Esophagus muscularis mucosa (tissue), 4 donors: ENCODE results near the gene ENPP4. TPM values are rescaled to one million over a fixed set of nuclear protein-coding genes. Genes with fewer than 3 reads are reported as not detected.
"Not testable (repeated sequence)": the region's sequence is repeated elsewhere in the genome, so short reads cannot be mapped to it uniquely, and the experiment has no call there.

ENCODE experiments used
- DNase-seq: peaks from one replicate; pipeline ENCODE4 v3.0.0-alpha.2; 2017; ENCODE audit errors: extremely low spot score
- H3K27ac ChIP-seq, 4 donors: fragments of 200-600 bp; sonication (generic); replicated peaks in 1 of 4; 1 replicate in 3 of 4; 2 replicates in 1 of 4; pipeline ENCODE4 v1.5.1; 2016 to 2019; ENCODE audit warnings: mild to moderate bottlenecking in 1 of 4
- H3K27me3 ChIP-seq, 4 donors: fragments of 200-600 bp; sonication (generic); one replicate each; pipeline versions ENCODE4 v1.5.1 to v1.6.0; 2016 to 2019
- H3K36me3 ChIP-seq, 4 donors: fragments of 200-600 bp; sonication (generic); one replicate each; pipeline ENCODE4 v1.5.1; 2016 to 2019
- H3K4me1 ChIP-seq, 4 donors: fragments of 200-600 bp; sonication (generic); one replicate each; pipeline ENCODE4 v1.5.1; 2016 to 2019
- H3K4me3 ChIP-seq, 4 donors: fragments of 200-600 bp; sonication (generic); 1 replicate in 2 of 4; 2 replicates in 2 of 4; pipeline ENCODE4 v1.5.1; 2016 to 2019; ENCODE audit warnings: mild to moderate bottlenecking in 4 of 4, moderate library complexity in 1 of 4
- H3K9me3 ChIP-seq, 4 donors: fragments of 200-600 bp; sonication (generic); 1 replicate in 3 of 4; 2 replicates in 1 of 4; pipeline ENCODE4 v1.5.1; 2016 to 2019
- EP300 ChIP-seq: sonication (generic); formaldehyde crosslinking; IDR thresholded peaks from one replicate; pipeline ENCODE4 v1.6.1; 2017; ENCODE audit warnings: antibody characterized with exemption
- POLR2A ChIP-seq: fragments of 450-650 bp; IDR thresholded peaks from one replicate; pipeline ENCODE4 v1.6.1; 2017; ENCODE audit warnings: antibody characterized with exemption, moderate library complexity, mild to moderate bottlenecking, low read depth
- POLR2AphosphoS5 ChIP-seq, 2 donors: sonication (generic); formaldehyde crosslinking; IDR thresholded peaks; one replicate each; pipeline ENCODE4 v1.6.1; 2017; ENCODE audit warnings: antibody characterized with exemption in 2 of 2
- WGBS: methylation state at CpG from one replicate; pipeline ENCODE4 v1.1.5; 2018; 5-methylcytosine and 5-hydroxymethylcytosine counted together
- intact Hi-C: fragments of 100-400 bp; cut with DNase I; formaldehyde crosslinking; loops from one replicate; pipeline ENCODE4 v1.15.1; 2023
- total RNA-seq, 4 donors: library from RNA; depleted of rRNA; stranded (reverse); fragments of >200 nt; gene quantifications; one replicate each; pipeline versions ENCODE4 v1.1.0 to v1.2.1, GENCODE V29; 2016
- TF ChIP-seq, protein P1 (sequence below), 3 experiments: fragments of 200-600 bp in 2 of 3; fragments of 450-650 bp in 1 of 3; sonication (generic) in 2 of 3; IDR thresholded peaks; one replicate each; pipeline ENCODE4 v1.5.1; 2017 to 2019; ENCODE audit warnings: antibody characterized with exemption in 3 of 3, mild to moderate bottlenecking in 2 of 3, moderate library complexity in 1 of 3

Gene ENPP4, protein sequence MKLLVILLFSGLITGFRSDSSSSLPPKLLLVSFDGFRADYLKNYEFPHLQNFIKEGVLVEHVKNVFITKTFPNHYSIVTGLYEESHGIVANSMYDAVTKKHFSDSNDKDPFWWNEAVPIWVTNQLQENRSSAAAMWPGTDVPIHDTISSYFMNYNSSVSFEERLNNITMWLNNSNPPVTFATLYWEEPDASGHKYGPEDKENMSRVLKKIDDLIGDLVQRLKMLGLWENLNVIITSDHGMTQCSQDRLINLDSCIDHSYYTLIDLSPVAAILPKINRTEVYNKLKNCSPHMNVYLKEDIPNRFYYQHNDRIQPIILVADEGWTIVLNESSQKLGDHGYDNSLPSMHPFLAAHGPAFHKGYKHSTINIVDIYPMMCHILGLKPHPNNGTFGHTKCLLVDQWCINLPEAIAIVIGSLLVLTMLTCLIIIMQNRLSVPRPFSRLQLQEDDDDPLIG
- total RNA-seq: 10 to 100 TPM; 19.0 to 38.6 (median 24.6) TPM

- under 1% methylated on average over 20 of the region's 61 CpGs for WGBS
- Histone ChIP-seq H3K9me3 (no peaks in the 10 kb centered on the region), H3K4me3 (peak within 1 kb of the TSS; percentile 63 to 90 (median 73)), H3K27me3 (no peaks in the 10 kb centered on the region), H3K27ac (peak within 1 kb of the TSS; percentile 74 to 87 (median 80)), H3K4me1 (peaks cover 10 to 31% (median 26%) of the 10 kb centered on the region in 4 donors), H3K36me3 (no peaks in the 10 kb centered on the region)
- DNase-seq: peak; percentile 95
- intact Hi-C loops: no loop called here
- peak; percentile 86 to 92 for TF ChIP-seq POLR2AphosphoS5 (IDR thresholded peaks at IDR 0.05)
- no peak for TF ChIP-seq EP300
- peak; percentile 81 for TF ChIP-seq POLR2A
- TF ChIP-seq, protein P1, sequence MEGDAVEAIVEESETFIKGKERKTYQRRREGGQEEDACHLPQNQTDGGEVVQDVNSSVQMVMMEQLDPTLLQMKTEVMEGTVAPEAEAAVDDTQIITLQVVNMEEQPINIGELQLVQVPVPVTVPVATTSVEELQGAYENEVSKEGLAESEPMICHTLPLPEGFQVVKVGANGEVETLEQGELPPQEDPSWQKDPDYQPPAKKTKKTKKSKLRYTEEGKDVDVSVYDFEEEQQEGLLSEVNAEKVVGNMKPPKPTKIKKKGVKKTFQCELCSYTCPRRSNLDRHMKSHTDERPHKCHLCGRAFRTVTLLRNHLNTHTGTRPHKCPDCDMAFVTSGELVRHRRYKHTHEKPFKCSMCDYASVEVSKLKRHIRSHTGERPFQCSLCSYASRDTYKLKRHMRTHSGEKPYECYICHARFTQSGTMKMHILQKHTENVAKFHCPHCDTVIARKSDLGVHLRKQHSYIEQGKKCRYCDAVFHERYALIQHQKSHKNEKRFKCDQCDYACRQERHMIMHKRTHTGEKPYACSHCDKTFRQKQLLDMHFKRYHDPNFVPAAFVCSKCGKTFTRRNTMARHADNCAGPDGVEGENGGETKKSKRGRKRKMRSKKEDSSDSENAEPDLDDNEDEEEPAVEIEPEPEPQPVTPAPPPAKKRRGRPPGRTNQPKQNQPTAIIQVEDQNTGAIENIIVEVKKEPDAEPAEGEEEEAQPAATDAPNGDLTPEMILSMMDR (IDR thresholded peaks at IDR 0.05): peak in 1 of 3 experiments; percentile 13
Measured at GRCh38 chr6:46129629-46130511, at the start of gene ENPP4. TSS of gene ENPP4 (plus strand) at chr6:46129989. CDS start at chr6:46139584, 9,595 bp downstream.

GRCh38 chr6:46080111-46080510, 49.7 kb upstream of the ENPP4 start:
- no peak overlapping the region for H3K4me3 ChIP-seq
- intact Hi-C loops: no loop called here
- H3K9me3 ChIP-seq: no peaks in the 10 kb centered on the region
- H3K27me3 ChIP-seq: no peaks in the 10 kb centered on the region
- no peak overlapping the region for H3K27ac ChIP-seq
- TF ChIP-seq POLR2A (no peak), POLR2AphosphoS5 (IDR thresholded peaks at IDR 0.05) (no peak), EP300 (no peak)
- TF ChIP-seq, protein P1 (IDR thresholded peaks at IDR 0.05): no peak
- H3K4me1 ChIP-seq: no peaks in the 10 kb centered on the region
- WGBS: 65% methylated on average over 4 of the region's 4 CpGs
- no peaks in the 10 kb centered on the region for H3K36me3 ChIP-seq
- DNase-seq: no peak

GRCh38 chr6:46085688-46086087, 44.1 kb upstream of the ENPP4 start:
- H3K27me3 ChIP-seq, H3K4me3 ChIP-seq, H3K27ac ChIP-seq, DNase-seq, H3K4me1 ChIP-seq, intact Hi-C loops, H3K36me3 ChIP-seq, H3K9me3 ChIP-seq: not testable (repeated sequence)
- 93% methylated on average over 6 of the region's 10 CpGs for WGBS

GRCh38 chr6:46090115-46091079, 39.4 kb upstream of the ENPP4 start:
- TF ChIP-seq POLR2A: no peak
- TF ChIP-seq, protein P1 (IDR thresholded peaks at IDR 0.05): peak; percentile 67 to 78 (median 76)
- TF ChIP-seq POLR2AphosphoS5 (IDR thresholded peaks at IDR 0.05): no peak
- no peak for TF ChIP-seq EP300
- H3K27ac ChIP-seq: no peak overlapping the region
- no peaks in the 10 kb centered on the region for H3K27me3 ChIP-seq
- no peak for DNase-seq
- H3K4me1 ChIP-seq: no peaks in the 10 kb centered on the region
- peaks cover 0 to 11% (median 3%) of the 10 kb centered on the region in 4 donors for H3K9me3 ChIP-seq
- intact Hi-C loops: loop anchor here (5.0 to 10.0 kb wide), 4 partner anchors 132 to 692 kb away; no protein-coding TSS in a partner anchor
- WGBS: 37% methylated on average over 10 of the region's 10 CpGs
- H3K36me3 ChIP-seq: no peaks in the 10 kb centered on the region
- no peak overlapping the region for H3K4me3 ChIP-seq
